ENCODE data around the gene KLF6. TPM values are rescaled to one million over a fixed set of nuclear protein-coding genes. Genes with fewer than 3 reads are reported as not detected.

Gene KLF6
- total RNA-seq, 2 donors from 2014 or later: 76.3 to 78.7 TPM

DNA sequence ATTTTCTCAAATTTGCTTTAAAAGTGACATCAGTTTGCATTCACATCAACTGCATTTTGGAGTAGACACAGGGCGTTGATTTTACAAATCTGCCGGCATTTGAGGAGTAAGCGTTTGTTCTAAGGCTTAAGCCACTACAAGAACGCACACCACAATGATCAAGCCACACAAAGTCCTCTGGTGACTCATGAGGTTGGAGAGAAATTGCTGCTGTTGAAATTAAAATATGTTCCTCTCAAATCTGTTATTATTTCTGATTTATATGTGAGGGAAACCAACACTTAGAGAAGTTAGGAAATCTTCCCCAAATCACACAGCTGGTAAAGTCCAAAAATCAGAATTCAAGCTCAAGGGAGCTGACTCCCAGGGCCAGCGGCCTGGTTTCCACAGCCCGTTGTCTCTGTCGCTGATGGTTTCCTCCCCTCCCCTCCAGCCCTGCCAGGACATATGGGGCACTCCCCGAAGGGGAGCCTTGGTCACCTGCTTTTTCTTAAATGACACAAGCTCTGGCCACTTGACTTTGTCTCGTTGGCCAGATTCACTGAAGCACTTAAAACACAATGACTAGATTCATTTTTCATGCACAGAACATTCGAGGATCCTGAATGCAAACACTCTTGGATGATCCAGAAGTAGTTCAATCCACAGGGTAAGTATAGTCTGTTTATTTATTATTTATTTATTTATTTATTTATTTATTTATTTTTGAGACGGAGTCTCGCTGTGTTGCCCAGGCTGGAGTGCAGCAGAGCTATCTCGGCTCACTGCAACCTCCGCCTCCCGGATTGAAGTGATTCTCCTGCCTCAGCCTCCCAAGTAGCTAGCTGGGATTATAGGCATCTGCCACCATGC is 29.2 kb upstream of the KLF6 start:
- intact Hi-C loops (cut with DNase I): loop anchor here in 1 of 2 donors (5.0 kb wide), 1 partner anchor 98 kb away; no protein-coding TSS in a partner anchor
- DNase-seq: no peak
- ATAC-seq: no peak

DNA sequence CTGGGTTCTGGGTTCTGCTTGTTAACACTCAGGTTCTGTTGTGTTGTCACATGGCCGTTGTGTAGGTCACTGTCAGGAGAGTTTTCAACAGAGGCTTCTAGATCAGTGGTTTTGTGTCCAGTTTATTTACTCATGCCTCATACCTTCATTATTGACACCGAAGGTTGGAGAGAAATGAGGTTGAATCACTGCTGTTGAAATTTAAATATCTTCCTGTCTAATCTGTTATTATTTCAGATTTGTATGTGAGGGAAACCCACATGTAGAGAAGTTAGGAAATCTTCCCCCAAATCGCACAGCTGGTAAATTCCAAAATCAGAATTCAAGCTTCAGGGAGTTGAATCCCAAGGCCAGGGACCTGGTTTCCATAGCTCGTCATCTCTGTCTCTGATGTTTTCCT is 28.3 kb upstream of the KLF6 start:
- intact Hi-C loops (cut with DNase I): loop anchor here in 1 of 2 donors (5.0 kb wide), 1 partner anchor 99 kb away; no protein-coding TSS in a partner anchor
- ATAC-seq: no peak

GRCh38 chr10:3812141-3812540 is 27.1 kb upstream of the KLF6 start:
- intact Hi-C loops (cut with DNase I): loop anchor here in 1 of 2 donors (5.0 kb wide), 1 partner anchor 100 kb away; no protein-coding TSS in a partner anchor
- DNase-seq (no peak), ATAC-seq (no peak)

More for the DNA sequence above, 28.3 kb upstream of the KLF6 start:
- DNase-seq: no peak

GRCh38 chr10:3811291-3811870 is 26.4 kb upstream of the KLF6 start:
- ATAC-seq (peak; percentile 57 to 71), DNase-seq (no peak)
- intact Hi-C loops (cut with DNase I): loop anchor here in 1 of 2 donors (5.0 kb wide), 1 partner anchor 101 kb away; no protein-coding TSS in a partner anchor

DNA sequence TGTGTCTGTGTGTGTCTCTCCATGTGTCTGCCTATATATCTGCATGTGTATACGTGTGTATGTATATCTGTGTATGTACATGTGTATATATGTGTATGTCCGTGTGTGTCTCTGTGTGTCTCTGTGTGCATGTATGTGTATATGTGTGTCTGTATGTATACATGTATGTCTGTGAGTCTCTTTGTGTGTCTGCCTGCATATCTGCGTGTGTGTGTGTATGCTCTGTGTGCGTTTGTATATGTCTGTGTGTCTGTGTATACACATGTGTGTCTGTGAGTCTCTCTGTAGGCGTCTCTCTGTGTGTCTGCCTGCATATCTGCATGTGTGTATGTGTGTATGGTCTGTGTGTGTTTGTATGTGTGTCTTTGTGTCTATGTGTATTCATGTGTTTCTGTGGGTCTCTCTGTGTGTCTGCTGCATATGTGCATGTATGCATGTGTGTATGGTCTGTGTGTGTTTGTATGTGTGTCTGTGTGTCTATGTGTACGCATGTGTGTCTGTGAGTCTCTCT is 23.7 kb upstream of the KLF6 start:
- intact Hi-C loops (cut with DNase I): no loop called here

GRCh38 chr10:3807928-3808496 is 23.0 kb upstream of the KLF6 start:
- intact Hi-C loops (cut with DNase I): no loop called here
- no peak for DNase-seq
- ATAC-seq: no peak

More for the DNA sequence above, 23.7 kb upstream of the KLF6 start:
- ATAC-seq: no peak
- DNase-seq: no peak

GRCh38 chr10:3807211-3807927 is 22.4 kb upstream of the KLF6 start:
- DNase-seq: no peak
- no peak for ATAC-seq
- intact Hi-C loops (cut with DNase I): no loop called here

GRCh38 chr10:3806603-3807002 is 21.6 kb upstream of the KLF6 start:
- intact Hi-C loops (cut with DNase I): no loop called here
- ATAC-seq (no peak), DNase-seq (no peak)

DNA sequence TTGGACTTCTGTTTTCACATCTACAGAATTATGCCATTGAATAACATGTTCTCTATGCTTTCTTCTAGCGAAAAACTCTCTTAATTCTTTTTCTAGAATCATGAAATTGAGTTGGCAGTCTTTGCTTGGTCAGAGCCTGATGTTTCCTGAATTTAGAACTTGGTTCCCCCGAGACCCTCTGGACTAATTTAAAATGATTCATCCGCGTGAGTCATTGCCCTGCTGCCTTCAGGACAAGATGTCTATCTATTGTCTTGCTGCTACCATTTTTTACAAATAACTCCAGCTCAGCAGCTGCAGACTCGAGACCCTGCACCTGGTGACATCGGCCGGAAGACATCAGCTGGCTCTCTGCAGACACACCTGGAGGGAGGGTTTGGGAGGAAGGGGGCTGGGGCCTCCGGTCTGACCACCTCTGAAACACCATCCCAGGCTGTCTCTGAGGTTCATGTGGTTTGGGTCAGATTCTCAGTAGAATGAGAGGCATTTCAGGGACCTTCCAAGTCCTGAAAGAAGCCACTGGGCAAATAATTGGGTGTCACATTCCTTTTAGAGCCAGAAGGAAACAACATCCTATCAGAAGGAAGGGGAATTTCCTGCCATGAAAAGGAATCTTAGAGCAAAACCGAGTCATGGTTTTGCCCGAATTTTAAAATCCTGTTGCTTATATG is 20.9 kb upstream of the KLF6 start:
- intact Hi-C loops (cut with DNase I): no loop called here
- ATAC-seq (peak; percentile 9 to 21), DNase-seq (no peak)

- peak; percentile 24 to 35 for ATAC-seq
- DNase-seq: no peak
- intact Hi-C loops (cut with DNase I): no loop called here
Observed at GRCh38 chr10:3805201-3805790, 20.3 kb upstream of the KLF6 start.

DNA sequence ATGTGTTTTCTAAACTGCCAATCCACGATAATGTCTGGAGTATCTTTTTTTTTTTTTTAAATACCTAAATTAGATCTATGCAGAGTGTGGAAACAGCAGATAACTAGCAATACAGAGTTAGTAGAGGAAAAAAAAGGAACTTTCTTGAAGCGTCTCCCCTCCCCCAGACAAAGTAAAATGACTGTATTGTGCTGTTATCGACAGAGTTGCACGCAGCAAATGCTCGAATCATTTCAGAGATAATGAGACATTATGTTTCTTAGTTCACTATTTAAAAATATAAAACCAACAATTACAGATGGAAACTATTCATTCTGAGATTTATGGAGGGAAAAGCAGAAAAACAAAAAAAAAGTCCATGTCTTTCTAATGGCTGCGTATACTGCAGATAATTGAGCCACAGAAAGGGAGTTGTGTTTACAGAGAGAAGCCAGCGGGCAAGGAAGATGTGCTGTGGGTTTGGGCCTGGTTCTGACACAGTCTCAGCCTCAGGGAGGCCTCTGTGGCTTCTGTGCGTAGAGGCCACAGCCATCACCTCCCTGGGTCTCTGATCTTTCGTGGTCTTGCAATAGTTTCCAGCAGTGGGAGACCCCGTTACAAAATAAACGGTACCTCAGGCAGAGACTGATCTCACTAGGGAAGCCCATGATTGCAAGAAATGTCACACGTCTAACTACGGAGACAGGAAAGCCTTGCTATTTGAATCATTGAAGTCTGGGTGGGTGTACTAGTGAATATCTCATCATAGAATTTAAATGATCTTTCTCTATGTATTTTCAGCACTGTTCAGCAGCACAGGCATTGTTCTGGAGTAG is 19.1 kb upstream of the KLF6 start:
- DNase-seq (no peak), ATAC-seq (no peak)
- intact Hi-C loops (cut with DNase I): no loop called here

- intact Hi-C loops (cut with DNase I): no loop called here
- ATAC-seq (peak in 1 of 2 donors; percentile 9), DNase-seq (no peak)
Observed at GRCh38 chr10:3803295-3803926, 18.4 kb upstream of the KLF6 start.

- ATAC-seq (no peak), DNase-seq (no peak)
- intact Hi-C loops (cut with DNase I): no loop called here
Observed at GRCh38 chr10:3802526-3803265, 17.7 kb upstream of the KLF6 start.

- ATAC-seq: peak in 1 of 2 donors; percentile 54
- peak; percentile 41 for DNase-seq
- intact Hi-C loops (cut with DNase I): no loop called here
Observed at GRCh38 chr10:3801558-3802192, 16.7 kb upstream of the KLF6 start.

GRCh38 chr10:3800586-3800985 is 15.6 kb upstream of the KLF6 start:
- intact Hi-C loops (cut with DNase I): no loop called here
- DNase-seq (no peak), ATAC-seq (no peak)

DNA sequence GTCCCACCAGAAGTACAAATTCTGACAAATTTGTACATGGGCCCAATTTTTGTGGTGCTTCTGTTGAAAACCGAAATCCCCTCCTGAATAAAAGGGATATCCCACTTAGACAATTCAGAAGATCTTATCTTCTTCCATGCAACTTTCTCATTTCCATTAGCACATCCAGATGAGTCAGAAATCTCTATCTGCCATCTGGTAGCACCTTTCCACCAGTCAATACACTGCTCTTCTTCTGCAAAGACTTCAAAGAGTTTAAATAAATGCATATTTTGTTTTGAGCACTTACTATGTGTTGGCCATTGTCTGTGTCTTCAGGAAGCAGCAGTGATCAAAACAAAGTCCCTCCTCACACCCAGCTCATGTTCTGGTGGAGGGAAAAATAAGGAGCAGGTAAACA is 12.7 kb upstream of the KLF6 start:
- ATAC-seq (no peak), DNase-seq (no peak)
- intact Hi-C loops (cut with DNase I): no loop called here

Data from left cardiac atrium (tissue), 4 donors.